IMR-90 (cell line): ENCODE measurements around the gene PPP1CA. TPM values are rescaled to one million over a fixed set of nuclear protein-coding genes. Genes with fewer than 3 reads are reported as not detected.

Experiments
- ATAC-seq: fragments of 200-7000 bp; cut with Tn5 transposase; 2 replicates; pipeline ENCODE4 v1.9.1; 2020; ENCODE audit warnings: low read depth, mild to moderate bottlenecking, moderate library complexity
- BruUV-seq: library from RNA; stranded (reverse); fragments of 400-500 nt; replicated peaks from 2 replicates; lab custom pipeline; 2021; lab: Mats Ljungman, UMichigan
- CTCF ChIA-PET: fragments of 300-600 bp; formaldehyde crosslinking; extraction: SDS; loops from one replicate; lab custom pipeline; 2021; ENCODE audit warnings: antibody characterized with exemption; lab: Yijun Ruan, JAX
- POLR2A ChIA-PET: fragments of 300-600 bp; sonication (Branson Sonifier 250); formaldehyde crosslinking; loops from one replicate; lab custom pipeline; 2022; ENCODE audit warnings: antibody characterized with exemption; ENCODE audit not compliant: unreplicated experiment; lab: Charles Lee
- DNase-seq: peaks from one replicate; pipeline ENCODE4 v3.0.0; 2013
- H2AFZ ChIP-seq: replicated peaks from 2 replicates; pipeline ENCODE3; 2013; ENCODE audit warnings: low read length, mild to moderate bottlenecking; ENCODE audit not compliant: poor library complexity
- H2AK5ac ChIP-seq: 2 replicates; pipeline ENCODE4 v1.6.1; 2013; ENCODE audit warnings: low read depth, low read length, inconsistent platforms
- H2AK9ac ChIP-seq: replicated peaks from 2 replicates; pipeline ENCODE3; 2013; ENCODE audit warnings: mild to moderate bottlenecking, low read depth, low read length, moderate library complexity; ENCODE audit not compliant: poor library complexity
- H2BK120ac ChIP-seq: 2 replicates; pipeline ENCODE4 v1.6.1; 2013; ENCODE audit warnings: low read depth, low read length, inconsistent platforms
- H2BK15ac ChIP-seq: 3 replicates; pipeline ENCODE4 v1.6.1; 2013; ENCODE audit warnings: low read depth, low read length, inconsistent platforms
- H2BK20ac ChIP-seq: 2 replicates; pipeline ENCODE4 v1.6.1; 2013; ENCODE audit warnings: low read depth, mild to moderate bottlenecking, inconsistent platforms, low read length, moderate library complexity
- H2BK5ac ChIP-seq: 2 replicates; pipeline ENCODE4 v1.6.1; 2013; ENCODE audit warnings: mild to moderate bottlenecking, low read depth, low read length, inconsistent platforms; ENCODE audit not compliant: poor library complexity, severe bottlenecking
- H3K14ac ChIP-seq: replicated peaks from 2 replicates; pipeline ENCODE4 v1.6.1; 2013; ENCODE audit warnings: low read depth, low read length, inconsistent platforms
- H3K18ac ChIP-seq: 2 replicates; pipeline ENCODE4 v1.6.1; 2013; ENCODE audit warnings: low read depth, low read length, control low read depth
- H3K23ac ChIP-seq: 2 replicates; pipeline ENCODE4 v1.6.1; 2013; ENCODE audit warnings: low read depth, low read length, inconsistent platforms
- H3K27ac ChIP-seq: 2 replicates; pipeline ENCODE4 v1.5.1; 2013; ENCODE audit warnings: mild to moderate bottlenecking, control low read depth, low read length; ENCODE audit not compliant: insufficient read depth
- H3K27me3 ChIP-seq: 2 replicates; pipeline ENCODE4 v1.6.1; 2013; ENCODE audit warnings: low read length; ENCODE audit not compliant: control insufficient read depth, insufficient read depth
- H3K36me3 ChIP-seq: 2 replicates; pipeline ENCODE4 v1.6.1; 2013; ENCODE audit warnings: low read length, mixed read lengths; ENCODE audit not compliant: control insufficient read depth, insufficient read depth
- H3K4ac ChIP-seq: 2 replicates; pipeline ENCODE4 v1.6.1; 2013; ENCODE audit warnings: low read depth, low read length, inconsistent platforms
- H3K4me1 ChIP-seq: 2 replicates; pipeline ENCODE4 v1.6.1; 2013; ENCODE audit warnings: low read length, mixed read lengths; ENCODE audit not compliant: control insufficient read depth, insufficient read depth
- H3K4me2 ChIP-seq: 2 replicates; pipeline ENCODE4 v1.6.1; 2013; ENCODE audit warnings: low read depth, mild to moderate bottlenecking, control low read depth, low read length, moderate library complexity
- H3K4me3 ChIP-seq: 2 replicates; pipeline ENCODE4 v1.5.1; 2013; ENCODE audit warnings: low read depth, mild to moderate bottlenecking, control low read depth, low read length, moderate library complexity; ENCODE audit not compliant: insufficient read depth
- H3K56ac ChIP-seq: 2 replicates; pipeline ENCODE4 v1.6.1; 2013; ENCODE audit warnings: low read length, inconsistent platforms; ENCODE audit not compliant: insufficient read depth; ENCODE audit errors: extremely low read depth
- H3K79me1 ChIP-seq, 2 experiments: 2 replicates each; pipeline ENCODE4 v1.6.1; 2013; ENCODE audit warnings: low read length in 2 of 2, inconsistent platforms in 1 of 2, low read depth in 1 of 2
- H3K9ac ChIP-seq: 2 replicates; pipeline ENCODE4 v1.6.1; 2013; ENCODE audit warnings: low read depth, low read length, control low read depth
- H3K9me1 ChIP-seq: 2 replicates; pipeline ENCODE4 v1.6.1; 2013; ENCODE audit warnings: low read length, inconsistent platforms; ENCODE audit not compliant: insufficient read depth
- H3K9me3 ChIP-seq: 2 replicates; pipeline ENCODE4 v1.6.1; 2013; ENCODE audit warnings: low read length; ENCODE audit not compliant: control insufficient read depth, insufficient read depth
- H4K20me1 ChIP-seq: 2 replicates; pipeline ENCODE4 v1.6.1; 2013; ENCODE audit warnings: low read length, inconsistent platforms; ENCODE audit not compliant: insufficient read depth
- H4K5ac ChIP-seq: 2 replicates; pipeline ENCODE4 v1.6.1; 2013; ENCODE audit warnings: mild to moderate bottlenecking, low read depth, low read length, control low read depth
- H4K8ac ChIP-seq, 2 experiments: 2 replicates each; pipeline ENCODE4 v1.6.1; 2013; ENCODE audit warnings: low read depth in 2 of 2, low read length in 2 of 2, control low read depth in 1 of 2, inconsistent platforms in 1 of 2
- H4K91ac ChIP-seq: 2 replicates; pipeline ENCODE4 v1.6.1; 2013; ENCODE audit warnings: low read depth, low read length, inconsistent platforms; ENCODE audit not compliant: insufficient read depth
- BHLHE40 ChIP-seq: fragments of 150-350 bp; IDR thresholded peaks from 2 replicates; pipeline ENCODE4 v1.6.1; 2016; ENCODE audit warnings: mild to moderate bottlenecking, low read depth, low read length
- CHD1 ChIP-seq: IDR thresholded peaks from 2 replicates; pipeline ENCODE4 v1.6.1; 2012; ENCODE audit warnings: low read depth, low read length, improper control_type of control experiment
- FOS ChIP-seq: fragments of 150-350 bp; IDR thresholded peaks from 2 replicates; pipeline ENCODE4 v1.6.1; 2016; ENCODE audit warnings: low read depth, low read length
- MAFK ChIP-seq: IDR thresholded peaks from 2 replicates; pipeline ENCODE4 v1.6.1; 2012; ENCODE audit warnings: low read depth, low read length, improper control_type of control experiment
- MXI1 ChIP-seq: IDR thresholded peaks from 2 replicates; pipeline ENCODE4 v1.6.1; 2012; ENCODE audit warnings: low read depth, mild to moderate bottlenecking, low read length, moderate library complexity, borderline replicate concordance
- POLR2A ChIP-seq: IDR thresholded peaks from 2 replicates; pipeline ENCODE4 v1.6.1; 2012; ENCODE audit warnings: mild to moderate bottlenecking, low read depth, low read length
- RAD21 ChIP-seq: IDR thresholded peaks from 2 replicates; pipeline ENCODE4 v1.6.1; 2012; ENCODE audit warnings: low read length, improper control_type of control experiment
- SMC3 ChIP-seq: fragments of 150-350 bp; IDR thresholded peaks from 2 replicates; pipeline ENCODE4 v1.6.1; 2016; ENCODE audit warnings: low read depth, mild to moderate bottlenecking, antibody characterized with exemption, low read length, moderate library complexity
- WGBS, 2 experiments: methylation state at CpG; one replicate each; pipeline versions ENCODE4 v1.1.5 to v1.1.7; 2013; ENCODE audit warnings: missing lambda C conversion rate in 2 of 2; ENCODE audit not compliant: insufficient read length in 1 of 2; ENCODE audit errors: extremely low coverage in 2 of 2; 5-methylcytosine and 5-hydroxymethylcytosine counted together
- dilution Hi-C: fragments of 300-500 bp; cut with HindIII; formaldehyde crosslinking; loops from one replicate; pipeline ENCODE4 v1.14.3; 2018; ENCODE audit warnings: low sequenced_read_pairs; ENCODE audit not compliant: unreplicated experiment
- in situ Hi-C: fragments of 300-500 bp; cut with MboI; formaldehyde crosslinking; loops from 3 replicates; pipeline ENCODE4 v1.14.3; 2019; ENCODE audit warnings: low sequenced_read_pairs, inconsistent platforms, mixed read lengths
- intact Hi-C: fragments of 100-400 bp; cut with micrococcal nuclease; formaldehyde crosslinking; loops from 2 replicates; pipeline ENCODE4 v1.10.0; 2022
- polyA plus RNA-seq, 3 experiments: library from polyadenylated mRNA; depleted of rRNA; stranded (reverse); fragments of >200 nt; gene quantifications; 2 replicates each; pipeline ENCODE4 v1.2.3, GENCODE V29; 2012; ENCODE audit warnings: low replicate concordance in 1 of 3
- total RNA-seq: library from RNA; depleted of rRNA; stranded (reverse); fragments of >200 nt; gene quantifications from 2 replicates; pipeline ENCODE4 v1.2.3, GENCODE V29; 2012

The PPP1CA gene
- total and polyA plus RNA-seq, 2 of the 4 experiments (the other 2 are of a cell fraction), result 228 to 313 TPM

GRCh38 chr11:67420147-67420645 is 18.5 kb upstream of the PPP1CA start (continued):
- no peak for TF ChIP-seq SMC3

GRCh38 chr11:67419325-67420049 is 17.8 kb upstream of the PPP1CA start:
- no peak overlapping the region for H3K4ac ChIP-seq
- no peak overlapping the region for H3K4me3 ChIP-seq
- no peak overlapping the region for H4K5ac ChIP-seq
- WGBS, 2 experiments, result 93% methylated on average over 7 of the region's 21 CpGs; no CpG with 5 or more reads in 1 of the 2 experiments
- H3K9me3 ChIP-seq, result no peaks in the 10 kb centered on the region
- H3K79me1 ChIP-seq, result no peaks in the 10 kb centered on the region
- intact Hi-C loops (loop anchor here (5.0 kb wide), 1 partner anchor 63 kb away; the partner anchor contains the start of gene AIP), dilution Hi-C loops (no loop called here), in situ Hi-C loops (no loop called here)
- CTCF ChIA-PET, result no interaction called here
- H3K9ac ChIP-seq, result no peak overlapping the region
- H3K27me3 ChIP-seq, result peaks cover 6% of the 10 kb centered on the region
- H3K36me3 ChIP-seq, result no peaks in the 10 kb centered on the region
- no peaks in the 10 kb centered on the region for H3K9me1 ChIP-seq
- H2BK15ac ChIP-seq, result no peak overlapping the region
- no peak overlapping the region for H4K91ac ChIP-seq
- H3K4me2 ChIP-seq, result no peak overlapping the region
- POLR2A ChIA-PET, result no interaction called here
- peak overlapping the region; percentile 51 for H2AFZ ChIP-seq
- H2AK5ac ChIP-seq, result no peak overlapping the region
- ATAC-seq (no peak), DNase-seq (no peak)
- H2AK9ac ChIP-seq, result peak overlapping the region; percentile 72
- no peak overlapping the region for H3K14ac ChIP-seq
- H3K27ac ChIP-seq, result no peak overlapping the region
- TF ChIP-seq MXI1 (no peak), POLR2A (no peak), MAFK (no peak), CHD1 (no peak), FOS (no peak), RAD21 (no peak), BHLHE40 (no peak)
- no peak overlapping the region for H3K23ac ChIP-seq
- no peaks in the 10 kb centered on the region for H4K20me1 ChIP-seq
- H3K18ac ChIP-seq, result no peak overlapping the region
- no peak overlapping the region for H4K8ac ChIP-seq
- H2BK5ac ChIP-seq, result no peak overlapping the region
- H2BK120ac ChIP-seq, result no peak overlapping the region
- H2BK20ac ChIP-seq, result no peak overlapping the region
- peaks cover 5% of the 10 kb centered on the region; the same call in 1 of the 2 replicates for H3K4me1 ChIP-seq
- BruUV-seq, result no TSS peak
- H3K56ac ChIP-seq, result no peak overlapping the region
